Right lobe of liver (tissue), 4 donors: Measurements from ENCODE around the gene CD4.

Experiments
- CTCF ChIP-seq, 4 donors: fragments of 200-600 bp in 3 of 4; fragments of 450-650 bp in 1 of 4; IDR thresholded peaks; one replicate each; pipeline versions ENCODE4 v1.5.1 to v1.8.0; 2016 to 2022; ENCODE audit warnings: antibody characterized with exemption in 4 of 4, mild to moderate bottlenecking in 2 of 4
- POLR2A ChIP-seq: fragments of 450-650 bp; IDR thresholded peaks from one replicate; pipeline ENCODE4 v1.6.1; 2017; ENCODE audit warnings: antibody characterized with exemption, mild to moderate bottlenecking
- donor health status: DM: no; HTN: no; CAD: no.
- donor health status: DM: no; HTN: no; CAD: no.
- donor health status: DM: no; HTN: yes; CAD: no.

GRCh38 chr12:6816598-6816997 lies 27.3 kb downstream of the CD4 start:
- TF ChIP-seq CTCF (IDR thresholded peaks at IDR 0.05) = no peak
- TF ChIP-seq POLR2A = no peak
